ENCODE measurements around the gene REP15. TPM values are rescaled to one million over a fixed set of nuclear protein-coding genes. Genes with fewer than 3 reads are reported as not detected.

REP15 gene
- total RNA-seq, 1 experiment from 2014 or later: 0.78 TPM

GRCh38 chr12:27667540-27667939 is 28.7 kb upstream of the REP15 start:
- H3K27me3 Mint-ChIP-seq (ENCODE audit: unreplicated experiment): no peaks in the 10 kb centered on the region
- no peak for DNase-seq
- no peaks in the 10 kb centered on the region for H3K4me1 Mint-ChIP-seq (ENCODE audit: low read depth, unreplicated experiment)
- intact Hi-C loops (cut with micrococcal nuclease; ENCODE audit: unreplicated experiment): no loop called here
- CTCF ChIA-PET: no interaction called here
- no TSS peak for BruUV-seq (replicated peaks)
- TF ChIP-seq CTCF (IDR thresholded peaks at IDR 0.05; ENCODE audit: unreplicated experiment): no peak
- no peak overlapping the region for H3K4me3 Mint-ChIP-seq (ENCODE audit: low read depth, unreplicated experiment)
- H3K36me3 Mint-ChIP-seq (ENCODE audit: insufficient read depth, unreplicated experiment): peaks cover 4% of the 10 kb centered on the region
- H3K9me3 Mint-ChIP-seq (ENCODE audit: low read depth, unreplicated experiment): no peaks in the 10 kb centered on the region
- H3K27ac Mint-ChIP-seq (ENCODE audit: unreplicated experiment): no peak overlapping the region

GRCh38 chr12:27672051-27672450 is 24.2 kb upstream of the REP15 start:
- CTCF ChIA-PET: interaction anchor here (0.6 kb wide), 1 partner anchor 10 kb away, joined by 4 read pairs; no protein-coding TSS in a partner anchor
- H3K36me3 Mint-ChIP-seq (ENCODE audit: insufficient read depth, unreplicated experiment): peaks cover 4% of the 10 kb centered on the region
- no peak for TF ChIP-seq CTCF (IDR thresholded peaks at IDR 0.05; ENCODE audit: unreplicated experiment)
- intact Hi-C loops (cut with micrococcal nuclease; ENCODE audit: unreplicated experiment): no loop called here
- no peak for DNase-seq
- H3K27ac Mint-ChIP-seq (ENCODE audit: unreplicated experiment): no peak overlapping the region
- BruUV-seq (replicated peaks): no TSS peak
- H3K4me1 Mint-ChIP-seq (ENCODE audit: low read depth, unreplicated experiment): no peaks in the 10 kb centered on the region
- no peaks in the 10 kb centered on the region for H3K9me3 Mint-ChIP-seq (ENCODE audit: low read depth, unreplicated experiment)
- no peak overlapping the region for H3K4me3 Mint-ChIP-seq (ENCODE audit: low read depth, unreplicated experiment)
- H3K27me3 Mint-ChIP-seq (ENCODE audit: unreplicated experiment): no peaks in the 10 kb centered on the region

GRCh38 chr12:27672643-27673042 is 23.6 kb upstream of the REP15 start:
- Mint-ChIP-seq H3K27ac (ENCODE audit: unreplicated experiment) (no peak overlapping the region), H3K4me3 (ENCODE audit: low read depth, unreplicated experiment) (no peak overlapping the region), H3K27me3 (ENCODE audit: unreplicated experiment) (no peaks in the 10 kb centered on the region), H3K36me3 (ENCODE audit: insufficient read depth, unreplicated experiment) (peaks cover 8% of the 10 kb centered on the region), H3K4me1 (ENCODE audit: low read depth, unreplicated experiment) (no peaks in the 10 kb centered on the region), H3K9me3 (ENCODE audit: low read depth, unreplicated experiment) (no peaks in the 10 kb centered on the region)
- intact Hi-C loops (cut with micrococcal nuclease; ENCODE audit: unreplicated experiment): no loop called here
- no peak for DNase-seq
- CTCF ChIA-PET: interaction anchor here (0.6 kb wide), 1 partner anchor 9 kb away, joined by 4 read pairs; no protein-coding TSS in a partner anchor
- no TSS peak for BruUV-seq (replicated peaks)
- TF ChIP-seq CTCF (IDR thresholded peaks at IDR 0.05; ENCODE audit: unreplicated experiment): no peak

GRCh38 chr12:27673101-27673718 is 23.0 kb upstream of the REP15 start:
- no TSS peak for BruUV-seq (replicated peaks)
- Mint-ChIP-seq H3K4me1 (ENCODE audit: low read depth, unreplicated experiment) (no peaks in the 10 kb centered on the region), H3K9me3 (ENCODE audit: low read depth, unreplicated experiment) (no peaks in the 10 kb centered on the region), H3K4me3 (ENCODE audit: low read depth, unreplicated experiment) (no peak overlapping the region), H3K36me3 (ENCODE audit: insufficient read depth, unreplicated experiment) (peaks cover 8% of the 10 kb centered on the region), H3K27me3 (ENCODE audit: unreplicated experiment) (no peaks in the 10 kb centered on the region), H3K27ac (ENCODE audit: unreplicated experiment) (no peak overlapping the region)
- no peak for DNase-seq
- CTCF ChIA-PET: no interaction called here
- intact Hi-C loops (cut with micrococcal nuclease; ENCODE audit: unreplicated experiment): no loop called here
- TF ChIP-seq CTCF (IDR thresholded peaks at IDR 0.05; ENCODE audit: unreplicated experiment): no peak
